K562 (cell line): Measurements from ENCODE around the gene COX6B2. TPM values are rescaled to one million over a fixed set of nuclear protein-coding genes. Genes with fewer than 3 reads are reported as not detected.
A peak's percentile ranks its signal among the peaks of the same experiment; 100 is the strongest.

ENCODE experiments used
- ATAC-seq: fragments of 200-7000 bp; cut with Tn5 transposase; 3 replicates; pipeline ENCODE4 v1.9.1; 2020; ENCODE audit warnings: moderate library complexity
- BruUV-seq: library from RNA; stranded (reverse); fragments of 400-500 nt; replicated peaks from 2 replicates; lab custom pipeline; 2021; lab: Mats Ljungman, UMichigan
- CTCF ChIA-PET: fragments of 300-600 bp; formaldehyde crosslinking; extraction: SDS; loops from one replicate; lab custom pipeline; 2021; ENCODE audit warnings: low intra/inter-chr PET ratio; lab: Yijun Ruan, JAX
- POLR2A ChIA-PET: fragments of 300-600, 350-650 bp; sonication (Branson Sonifier 250); formaldehyde crosslinking; extraction: SDS; loops from one replicate; lab custom pipeline; 2021; ENCODE audit warnings: antibody characterized with exemption, inconsistent platforms; lab: Yijun Ruan, JAX
- DNase-seq, 4 experiments: peaks; one replicate each; pipeline versions ENCODE4 v3.0.0 to v3.0.0-alpha.2; 2011 to 2018; ENCODE audit warnings: low spot score in 3 of 4, mixed read lengths in 3 of 4; ENCODE audit errors: extremely low read depth in 1 of 4
- FAIRE-seq: peaks from 2 replicates; lab custom pipeline; 2011; peaks lifted over from hg19 to GRCh38; lab: Jason Lieb, UNC
- H2AFZ ChIP-seq: 2 replicates; pipeline ENCODE4 v1.6.0; 2011; ENCODE audit warnings: low read depth, low read length, control low read depth, inconsistent platforms
- H3K27ac ChIP-seq: fragments of 200-600 bp; 3 replicates; pipeline ENCODE4 v1.8.0; 2011; ENCODE audit warnings: low read depth, mild to moderate bottlenecking, control low read depth, inconsistent platforms, low read length, moderate library complexity, mixed read lengths; ENCODE audit errors: extremely low read depth
- H3K27me3 ChIP-seq, 2 experiments: fragments of 300-600 bp in 1 of 2; 2 replicates in 1 of 2; 3 replicates in 1 of 2; pipeline versions ENCODE4 v1.6.0 to v1.8.0; 2011; ENCODE audit warnings: inconsistent platforms in 2 of 2, low read length in 2 of 2, mild to moderate bottlenecking in 1 of 2, mixed read lengths in 1 of 2, moderate library complexity in 1 of 2; ENCODE audit not compliant: control insufficient read depth in 2 of 2, insufficient read depth in 2 of 2
- H3K36me3 ChIP-seq: fragments of 300-600 bp; 3 replicates; pipeline ENCODE4 v1.8.0; 2011; ENCODE audit warnings: mild to moderate bottlenecking, low read length, inconsistent platforms; ENCODE audit not compliant: control insufficient read depth, insufficient read depth
- H3K4me1 ChIP-seq, 2 experiments: fragments of 200-600 bp in 1 of 2; replicated peaks in 1 of 2; 2 replicates in 1 of 2; 3 replicates in 1 of 2; pipeline versions ENCODE4 v1.5.1 to v1.8.0; 2011; ENCODE audit warnings: inconsistent platforms in 2 of 2, low read length in 2 of 2, mild to moderate bottlenecking in 1 of 2, mixed read lengths in 1 of 2, moderate library complexity in 1 of 2; ENCODE audit not compliant: control insufficient read depth in 2 of 2, insufficient read depth in 2 of 2
- H3K4me2 ChIP-seq: 2 replicates; pipeline ENCODE4 v1.6.1; 2011; ENCODE audit warnings: low read length, control low read depth, inconsistent platforms, mixed read lengths; ENCODE audit not compliant: insufficient read depth
- H3K4me3 ChIP-seq: fragments of 200-600 bp; sonication (generic), shearing (Covaris generic); 2 replicates; pipeline ENCODE4 v1.5.1; 2016; ENCODE audit warnings: control low read depth, inconsistent platforms
- H3K79me2 ChIP-seq: fragments of 200-600 bp; 3 replicates; pipeline ENCODE4 v1.8.0; 2011; ENCODE audit warnings: low read length, inconsistent platforms; ENCODE audit not compliant: control insufficient read depth, insufficient read depth
- H3K9ac ChIP-seq, 2 experiments: 2 replicates each; pipeline versions ENCODE4 v1.6.0 to v1.6.1; 2011; ENCODE audit warnings: low read depth in 2 of 2, low read length in 2 of 2, control low read depth in 1 of 2, inconsistent platforms in 1 of 2, mild to moderate bottlenecking in 1 of 2, mixed read lengths in 1 of 2; ENCODE audit not compliant: insufficient read depth in 1 of 2
- H3K9me1 ChIP-seq: one replicate; pipeline ENCODE4 v1.6.0; 2011; ENCODE audit warnings: inconsistent platforms, mild to moderate bottlenecking, low read length, moderate library complexity; ENCODE audit not compliant: control insufficient read depth, insufficient read depth
- H3K9me3 ChIP-seq: replicated peaks from 2 replicates; pipeline ENCODE4 v1.5.1; 2011; ENCODE audit warnings: low read depth, low read length, inconsistent platforms; ENCODE audit not compliant: control insufficient read depth, insufficient read depth
- H4K20me1 ChIP-seq: replicated peaks from 2 replicates; pipeline ENCODE4 v1.6.1; 2011; ENCODE audit warnings: low read length, inconsistent platforms, mixed read lengths; ENCODE audit not compliant: control insufficient read depth, insufficient read depth
- ATF1 ChIP-seq, 2 experiments: fragments of 450-650 bp in 1 of 2; IDR thresholded peaks; 2 replicates each; pipeline ENCODE4 v1.6.1; 2016; ENCODE audit warnings: missing compliant biosample characterization in 1 of 2, missing genetic modification characterization in 1 of 2
- BRD9 ChIP-seq: fragments of 450-650 bp; IDR thresholded peaks from 2 replicates; pipeline ENCODE4 v1.6.1; 2018; ENCODE audit warnings: low read depth; ENCODE audit not compliant: partially characterized antibody
- HDAC1 ChIP-seq, 2 experiments: fragments of 450-650 bp; IDR thresholded peaks; 2 replicates each; pipeline ENCODE4 v1.6.1; 2016 to 2017; ENCODE audit warnings: inconsistent platforms in 1 of 2, mild to moderate bottlenecking in 1 of 2, moderate library complexity in 1 of 2
- HDAC3 ChIP-seq: fragments of 450-650 bp; IDR thresholded peaks from 2 replicates; pipeline ENCODE4 v1.6.1; 2018; ENCODE audit warnings: borderline replicate concordance, mild to moderate bottlenecking, moderate library complexity; ENCODE audit not compliant: partially characterized antibody
- HNRNPL ChIP-seq: fragments of 200-400 bp; formaldehyde crosslinking; IDR thresholded peaks from 2 replicates; pipeline ENCODE4 v1.6.1; 2017; ENCODE audit warnings: low read depth, mild to moderate bottlenecking, low read length
- MEIS2 ChIP-seq: fragments of 450-650 bp; IDR thresholded peaks from 2 replicates; pipeline ENCODE4 v1.6.1; 2014; ENCODE audit warnings: mild to moderate bottlenecking; ENCODE audit not compliant: partially characterized antibody
- MYBL2 ChIP-seq, 2 experiments: fragments of 450-650 bp in 1 of 2; sonication (generic) in 1 of 2; formaldehyde crosslinking in 1 of 2; IDR thresholded peaks; 2 replicates each; pipeline versions ENCODE4 v1.6.1 to v1.8.1; 2017 to 2022; ENCODE audit warnings: borderline replicate concordance in 1 of 2, inconsistent platforms in 1 of 2, low read depth in 1 of 2, mild to moderate bottlenecking in 1 of 2, missing genetic modification reagents in 1 of 2, moderate library complexity in 1 of 2
- NONO ChIP-seq, 2 experiments: fragments of 200-400 bp in 1 of 2; fragments of 450-650 bp in 1 of 2; formaldehyde crosslinking in 1 of 2; IDR thresholded peaks; 2 replicates each; pipeline ENCODE4 v1.6.1; 2017; ENCODE audit warnings: low read depth in 2 of 2, mild to moderate bottlenecking in 2 of 2, moderate library complexity in 2 of 2, low read length in 1 of 2
- NR4A1 ChIP-seq, 2 experiments: fragments of 250-450 bp in 1 of 2; fragments of 450-650 bp in 1 of 2; sonication (Bioruptor Pico) in 1 of 2; IDR thresholded peaks; 2 replicates each; pipeline versions ENCODE4 v1.4.0 to v1.6.1; 2016 to 2020; ENCODE audit warnings: mild to moderate bottlenecking in 2 of 2, missing compliant biosample characterization in 1 of 2, missing genetic modification characterization in 1 of 2, moderate library complexity in 1 of 2
- PPARD ChIP-seq: fragments of 250-450 bp; sonication (Bioruptor Pico); IDR thresholded peaks from 2 replicates; pipeline ENCODE4 v1.8.0; 2022; ENCODE audit warnings: inconsistent platforms, mild to moderate bottlenecking, moderate library complexity
- PRPF4 ChIP-seq: fragments of 200-400 bp; formaldehyde crosslinking; IDR thresholded peaks from one replicate; pipeline ENCODE4 v1.6.1; 2017; ENCODE audit warnings: low read length, low read depth, mild to moderate bottlenecking; ENCODE audit not compliant: insufficient read depth, poor library complexity, severe bottlenecking
- SETDB1 ChIP-seq: IDR thresholded peaks from one replicate; pipeline ENCODE4 v1.6.1; 2012; ENCODE audit warnings: low read length, control low read depth, inconsistent platforms
- SIX5 ChIP-seq, 2 experiments: IDR thresholded peaks; 2 replicates each; pipeline ENCODE4 v1.6.1; 2011; ENCODE audit warnings: low read length in 2 of 2, borderline replicate concordance in 1 of 2, low read depth in 1 of 2, mild to moderate bottlenecking in 1 of 2, moderate library complexity in 1 of 2; ENCODE audit not compliant: insufficient read depth in 1 of 2
- SP1 ChIP-seq: sonication (generic); formaldehyde crosslinking; IDR thresholded peaks from 2 replicates; pipeline ENCODE4 v1.8.1; 2022; ENCODE audit warnings: mild to moderate bottlenecking, missing genetic modification reagents
- TCF3 ChIP-seq: sonication (generic); formaldehyde crosslinking; IDR thresholded peaks from 2 replicates; pipeline ENCODE4 v1.4.0; 2020; ENCODE audit warnings: mild to moderate bottlenecking, missing genetic modification reagents
- ZFPM2 ChIP-seq: fragments of 250-450 bp; sonication (Bioruptor Pico); IDR thresholded peaks from 2 replicates; pipeline ENCODE4 v1.5.1; 2022; ENCODE audit warnings: mild to moderate bottlenecking
- ZNF717 ChIP-seq: fragments of 250-450 bp; sonication (Bioruptor Pico); IDR thresholded peaks from 2 replicates; pipeline ENCODE4 v1.5.0; 2021
- WGBS: fragments of 100-300 bp; shearing (Covaris generic); methylation state at CpG from one replicate; pipeline ENCODE4 v1.1.6; 2016; ENCODE audit warnings: low coverage, mixed read lengths; ENCODE audit not compliant: insufficient coverage; ENCODE audit errors: missing lambda C conversion rate; 5-methylcytosine and 5-hydroxymethylcytosine counted together
- in situ Hi-C: fragments of 300-500 bp; cut with MboI; formaldehyde crosslinking; loops from 4 replicates; pipeline ENCODE4 v1.15.0; 2018; ENCODE audit warnings: inconsistent platforms, mixed read lengths
- intact Hi-C: fragments of 100-400 bp; cut with micrococcal nuclease; formaldehyde crosslinking; loops from 2 replicates; pipeline ENCODE4 v1.14.2; 2022
- polyA plus RNA-seq, 8 experiments: library from polyadenylated mRNA; depleted of rRNA in 4 of 8; stranded (reverse) in 5 of 8; unstranded in 3 of 8; fragments of >200 nt; fragmentation: Nextera tagmentation in 2 of 8; fragmentation: Illumina TruSeq in 1 of 8; extraction: Ambion mirVana in 2 of 8; extraction: Trizol in 1 of 8; gene quantifications; 2 replicates each; pipeline versions ENCODE4 v1.2.1 to v1.2.3, GENCODE V29; 2011 to 2014; ENCODE audit warnings: inconsistent platforms in 1 of 8, missing spikeins in 1 of 8
- total RNA-seq, 7 experiments: library from RNA; depleted of rRNA in 6 of 7; stranded (reverse); fragments of >200 nt in 6 of 7; fragmentation: Illumina TruSeq in 2 of 7; extraction: Trizol in 2 of 7; gene quantifications; 2 replicates each; pipeline versions ENCODE4 v1.2.1 to v1.2.3, GENCODE V29; 2011 to 2021; ENCODE audit warnings: low replicate concordance in 1 of 7
- TF ChIP-seq, protein P1 (sequence below): IDR thresholded peaks from 2 replicates; pipeline ENCODE4 v1.6.1; 2016; ENCODE audit warnings: missing genetic modification characterization, missing compliant biosample characterization

Gene COX6B2
- total and polyA plus RNA-seq, 9 of the 15 experiments (the other 6 are each of a cell fraction or from before 2014, with no cell fraction given): 0.40 to 2.5 (median 0.83) TPM

DNA sequence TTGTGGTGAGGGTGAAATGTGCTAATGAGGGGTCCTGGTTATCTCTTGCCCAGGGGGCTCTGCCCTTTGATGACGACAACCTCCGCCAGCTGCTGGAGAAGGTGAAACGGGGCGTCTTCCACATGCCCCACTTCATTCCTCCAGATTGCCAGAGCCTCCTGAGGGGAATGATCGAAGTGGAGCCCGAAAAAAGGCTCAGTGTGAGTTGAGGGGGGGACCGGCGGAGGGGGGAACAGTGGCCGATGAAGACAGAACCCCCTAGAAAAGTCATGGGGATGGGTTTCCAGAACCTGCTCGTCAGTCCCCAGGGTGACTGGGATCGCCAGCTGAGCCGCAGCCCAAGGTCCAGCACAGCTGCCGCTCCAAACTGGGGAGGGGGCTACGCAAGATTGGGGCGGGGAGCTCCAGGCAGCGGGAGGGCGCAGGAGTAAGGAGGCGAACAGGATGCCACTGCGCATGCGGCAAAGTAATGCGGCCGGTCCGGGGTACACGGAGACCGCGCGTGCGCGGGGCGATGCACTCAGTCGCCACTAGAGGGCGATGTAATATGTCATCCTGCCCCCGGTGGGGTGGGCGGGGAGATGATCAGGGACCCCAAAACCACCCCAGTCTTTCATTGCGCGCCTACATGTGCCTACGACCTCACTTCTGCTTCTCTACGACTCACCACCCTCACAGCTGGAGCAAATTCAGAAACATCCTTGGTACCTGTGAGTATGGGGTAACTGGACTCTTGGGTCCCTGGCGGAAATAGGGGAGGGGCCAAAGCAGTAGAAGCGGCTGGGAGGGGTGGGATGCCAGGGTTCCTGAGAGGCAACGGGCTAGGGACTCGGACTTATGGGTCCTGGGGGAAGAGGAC is 52.8 kb downstream of the COX6B2 start:
- peak; percentile 81 for FAIRE-seq
- TF ChIP-seq ATF1 (CRISPR knock-in tag; IDR thresholded peaks at IDR 0.05) (no peak), ATF1 (tag; IDR thresholded peaks at IDR 0.05) (no peak), HDAC1 (IDR thresholded peaks at IDR 0.05) (0 out of 4 replicates have a peak, but pooled peaks of 1 of the 2 experiments have one; percentile 46), ZNF717 (CRISPR knock-in tag) (no peak), PPARD (CRISPR knock-in tag) (no peak), SIX5 (IDR thresholded peaks at IDR 0.05; ENCODE audit: borderline replicate concordance in 1 of 2, insufficient read depth in 1 of 2, low read depth in 1 of 2, low read length in 2 of 2) (0 out of 4 replicates have a peak, but pooled peaks of 1 of the 2 experiments have one; percentile 8), TCF3 (CRISPR knock-in tag) (no peak), NR4A1 (CRISPR knock-in tag; IDR thresholded peaks at IDR 0.05) (no peak), NR4A1 (tag; IDR thresholded peaks at IDR 0.05) (no peak), NONO (IDR thresholded peaks at IDR 0.05; ENCODE audit: low read depth in 2 of 2, low read length in 1 of 2) (no peak), SP1 (CRISPR knock-in tag) (peak; percentile 62; the same call in 1 of the 2 replicates), HNRNPL (no peak), PRPF4 (no peak), HDAC3 (no peak), MEIS2 (peak; percentile 80), SETDB1 (no peak), BRD9 (peak; percentile 80), MYBL2 (IDR thresholded peaks at IDR 0.05; ENCODE audit: low read depth) (no peak), MYBL2 (CRISPR knock-in tag; IDR thresholded peaks at IDR 0.05; ENCODE audit: borderline replicate concordance) (no peak), ZFPM2 (CRISPR knock-in tag) (no peak)
- TF ChIP-seq, protein P1, sequence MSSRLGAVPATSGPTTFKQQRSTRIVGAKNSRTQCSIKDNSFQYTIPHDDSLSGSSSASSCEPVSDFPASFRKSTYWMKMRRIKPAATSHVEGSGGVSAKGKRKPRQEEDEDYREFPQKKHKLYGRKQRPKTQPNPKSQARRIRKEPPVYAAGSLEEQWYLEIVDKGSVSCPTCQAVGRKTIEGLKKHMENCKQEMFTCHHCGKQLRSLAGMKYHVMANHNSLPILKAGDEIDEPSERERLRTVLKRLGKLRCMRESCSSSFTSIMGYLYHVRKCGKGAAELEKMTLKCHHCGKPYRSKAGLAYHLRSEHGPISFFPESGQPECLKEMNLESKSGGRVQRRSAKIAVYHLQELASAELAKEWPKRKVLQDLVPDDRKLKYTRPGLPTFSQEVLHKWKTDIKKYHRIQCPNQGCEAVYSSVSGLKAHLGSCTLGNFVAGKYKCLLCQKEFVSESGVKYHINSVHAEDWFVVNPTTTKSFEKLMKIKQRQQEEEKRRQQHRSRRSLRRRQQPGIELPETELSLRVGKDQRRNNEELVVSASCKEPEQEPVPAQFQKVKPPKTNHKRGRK: no peak

More for the DNA sequence above, 52.8 kb downstream of the COX6B2 start:
- BruUV-seq: no TSS peak
- Histone ChIP-seq H3K4me1 (peaks cover 17 to 57% of the 10 kb centered on the region in 2 experiments; a peak in 4 of 5 replicates), H3K27ac (peak overlapping the region; percentile 50), H3K36me3 (peaks cover 5% of the 10 kb centered on the region; the same call in 1 of the 3 replicates), H3K4me2 (peak overlapping the region; percentile 81), H4K20me1 (no peaks in the 10 kb centered on the region), H3K9me1 (no peaks in the 10 kb centered on the region), H3K9ac (peak overlapping the region; percentile 51 to 88), H3K4me3 (peak overlapping the region; percentile 41), H3K79me2 (no peaks in the 10 kb centered on the region), H3K9me3 (no peaks in the 10 kb centered on the region; the same call in 1 of the 2 replicates), H3K27me3 (no peaks in the 10 kb centered on the region), H2AFZ (peak overlapping the region; percentile 94)
- in situ Hi-C loops (no loop called here), intact Hi-C loops (loop anchor here (5.0 kb wide), 2 partner anchors 36 to 86 kb away; partner anchors contain the start of genes KMT5C and RPL28)
- DNase-seq (peak; percentile 94 to 99 (median 99)), ATAC-seq (peak; percentile 83)
- 15% methylated on average over 29 of the region's 42 CpGs for WGBS
- ChIA-PET CTCF (interaction anchor here (0.7 kb wide), 1 partner anchor 165 kb away, joined by 3 read pairs; no protein-coding TSS in a partner anchor), POLR2A (interaction anchor here (0.6 to 2.0 kb wide), 9 partner anchors 13 to 106 kb away, joined by 3 to 11 read pairs (median 3); partner anchors contain the start of genes PPP6R1 and UBE2S)
